Breast epithelium (tissue), 3 donors: ENCODE data around the gene CCDC34.

ENCODE experiments used
- POLR2A ChIP-seq: fragments of 450-650 bp; IDR thresholded peaks from one replicate; pipeline ENCODE4 v1.6.1; 2016; ENCODE audit warnings: antibody characterized with exemption, mild to moderate bottlenecking, moderate library complexity
- POLR2AphosphoS5 ChIP-seq, 3 donors: sonication (generic); formaldehyde crosslinking; IDR thresholded peaks; one replicate each; pipeline ENCODE4 v1.6.1; 2017; ENCODE audit warnings: antibody characterized with exemption in 3 of 3
- TF ChIP-seq, protein P1 (sequence below), 3 donors: fragments of 450-650 bp; IDR thresholded peaks; one replicate each; pipeline ENCODE4 v1.5.1; 2016 to 2017; ENCODE audit warnings: antibody characterized with exemption in 3 of 3, mild to moderate bottlenecking in 3 of 3, moderate library complexity in 3 of 3

DNA sequence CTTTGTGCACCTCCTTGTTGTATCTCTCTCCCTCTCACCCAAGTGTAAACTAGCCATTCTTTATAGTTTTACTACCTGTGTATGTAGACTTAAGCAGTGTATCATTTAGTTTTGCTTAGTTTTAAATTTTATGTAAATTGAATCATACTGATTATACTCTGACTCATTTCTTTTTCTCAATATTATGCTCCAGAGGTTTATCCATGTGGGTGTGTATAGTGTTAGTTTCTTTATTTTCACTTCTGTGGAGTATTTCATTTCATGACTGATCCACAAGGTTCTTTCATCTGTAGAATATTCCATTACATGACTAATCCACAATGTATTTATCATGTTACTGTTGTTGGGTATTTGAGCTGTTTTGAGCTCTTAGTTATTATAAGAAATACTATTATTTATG is 62.0 kb downstream of the CCDC34 start:
- TF ChIP-seq, protein P1, sequence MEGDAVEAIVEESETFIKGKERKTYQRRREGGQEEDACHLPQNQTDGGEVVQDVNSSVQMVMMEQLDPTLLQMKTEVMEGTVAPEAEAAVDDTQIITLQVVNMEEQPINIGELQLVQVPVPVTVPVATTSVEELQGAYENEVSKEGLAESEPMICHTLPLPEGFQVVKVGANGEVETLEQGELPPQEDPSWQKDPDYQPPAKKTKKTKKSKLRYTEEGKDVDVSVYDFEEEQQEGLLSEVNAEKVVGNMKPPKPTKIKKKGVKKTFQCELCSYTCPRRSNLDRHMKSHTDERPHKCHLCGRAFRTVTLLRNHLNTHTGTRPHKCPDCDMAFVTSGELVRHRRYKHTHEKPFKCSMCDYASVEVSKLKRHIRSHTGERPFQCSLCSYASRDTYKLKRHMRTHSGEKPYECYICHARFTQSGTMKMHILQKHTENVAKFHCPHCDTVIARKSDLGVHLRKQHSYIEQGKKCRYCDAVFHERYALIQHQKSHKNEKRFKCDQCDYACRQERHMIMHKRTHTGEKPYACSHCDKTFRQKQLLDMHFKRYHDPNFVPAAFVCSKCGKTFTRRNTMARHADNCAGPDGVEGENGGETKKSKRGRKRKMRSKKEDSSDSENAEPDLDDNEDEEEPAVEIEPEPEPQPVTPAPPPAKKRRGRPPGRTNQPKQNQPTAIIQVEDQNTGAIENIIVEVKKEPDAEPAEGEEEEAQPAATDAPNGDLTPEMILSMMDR (IDR thresholded peaks at IDR 0.05): no peak
- TF ChIP-seq POLR2A: no peak
- TF ChIP-seq POLR2AphosphoS5 (IDR thresholded peaks at IDR 0.05): no peak
